CD4-positive, alpha-beta T cell (primary cell): ENCODE measurements around the gene PSMF1. TPM values are rescaled to one million over a fixed set of nuclear protein-coding genes. Genes with fewer than 3 reads are reported as not detected.

Source experiments
- ATAC-seq: fragments of 200-7000 bp; cut with Tn5 transposase; one replicate; pipeline ENCODE4 v1.10.0; 2022; ENCODE audit warnings: mild to moderate bottlenecking; ENCODE audit not compliant: poor library complexity
- CTCF ChIA-PET: fragments of 350-600 bp; sonication (Branson Sonifier 250); formaldehyde crosslinking; loops from one replicate; lab custom pipeline; 2021; ENCODE audit warnings: antibody characterized with exemption, inconsistent platforms; lab: Charles Lee
- POLR2A ChIA-PET: fragments of 350-600 bp; sonication (Branson Sonifier 250); formaldehyde crosslinking; loops from one replicate; lab custom pipeline; 2021; ENCODE audit warnings: antibody characterized with exemption, inconsistent platforms; lab: Charles Lee
- DNase-seq, 14 experiments: peaks; one replicate each; pipeline ENCODE4 v3.0.0-alpha.2; 2013 to 2020; ENCODE audit warnings: mixed read lengths in 2 of 14
- H3K27ac ChIP-seq, 2 donors: one replicate each; pipeline versions ENCODE4 v1.5.1 to v1.7.0; 2013; ENCODE audit warnings: low read length in 2 of 2, low read depth in 1 of 2, mild to moderate bottlenecking in 1 of 2
- H3K27me3 ChIP-seq, 2 experiments: 1 replicate in 1 of 2; 2 replicates in 1 of 2; pipeline versions ENCODE4 v1.6.1 to v1.7.0; 2013; ENCODE audit warnings: low read length in 2 of 2, control low read depth in 1 of 2, mild to moderate bottlenecking in 1 of 2, moderate library complexity in 1 of 2; ENCODE audit not compliant: insufficient read depth in 2 of 2, control insufficient read depth in 1 of 2
- H3K36me3 ChIP-seq: one replicate; pipeline ENCODE4 v1.6.1; 2013; ENCODE audit warnings: low read length, control low read depth; ENCODE audit not compliant: insufficient read depth
- H3K4me1 ChIP-seq: one replicate; pipeline ENCODE4 v1.6.1; 2013; ENCODE audit warnings: low read length, control low read depth; ENCODE audit not compliant: insufficient read depth
- H3K4me3 ChIP-seq: one replicate; pipeline ENCODE4 v1.5.1; 2013; ENCODE audit warnings: mild to moderate bottlenecking, low read length, moderate library complexity
- H3K9me3 ChIP-seq, 2 experiments: 1 replicate in 1 of 2; 2 replicates in 1 of 2; pipeline versions ENCODE4 v1.6.1 to v1.7.0; 2013; ENCODE audit warnings: low read length in 2 of 2, mild to moderate bottlenecking in 2 of 2, control low read depth in 1 of 2, moderate library complexity in 1 of 2; ENCODE audit not compliant: control insufficient read depth in 1 of 2, insufficient read depth in 1 of 2
- H3K27ac Mint-ChIP-seq: one replicate; pipeline ENCODE4 v1.8.0; 2020; ENCODE audit warnings: mixed read lengths
- H3K27me3 Mint-ChIP-seq: one replicate; pipeline ENCODE4 v1.8.0; 2021; ENCODE audit warnings: mixed read lengths
- H3K36me3 Mint-ChIP-seq: one replicate; pipeline ENCODE4 v1.8.0; 2021; ENCODE audit warnings: low read depth, mixed read lengths
- H3K4me1 Mint-ChIP-seq: one replicate; pipeline ENCODE4 v1.8.0; 2021; ENCODE audit warnings: low read depth, mixed read lengths
- H3K4me3 Mint-ChIP-seq: one replicate; pipeline ENCODE4 v1.8.0; 2020; ENCODE audit warnings: mild to moderate bottlenecking, mixed read lengths
- H3K9me3 Mint-ChIP-seq: one replicate; pipeline ENCODE4 v1.8.0; 2020; ENCODE audit warnings: mixed read lengths
- CTCF ChIP-seq: fragments of 200-600 bp; IDR thresholded peaks from one replicate; pipeline ENCODE4 v1.8.0; 2022; ENCODE audit warnings: antibody characterized with exemption, mild to moderate bottlenecking
- intact Hi-C, 2 experiments: fragments of 100-400 bp; cut with DNase I in 1 of 2; cut with micrococcal nuclease in 1 of 2; formaldehyde crosslinking; loops; one replicate each; pipeline versions ENCODE4 v1.15.1 to v1.9.0; 2023 to 2025; cut with DNase I, micrococcal nuclease
- total RNA-seq, 174 experiments: library from RNA in 2 of 174; stranded (reverse) in 2 of 174; gene quantifications; one replicate each; pipeline ENCODE4 v1.2.3 and lab custom pipeline; 2021 to 2026

PSMF1 gene
- total RNA-seq, 2 experiments from 2014 or later: 79.9 to 84.2 TPM

GRCh38 chr20:1081891-1082290 lies 36.5 kb upstream of the PSMF1 start:
- H3K4me3 ChIP-seq: no peak overlapping the region
- ChIA-PET POLR2A (no interaction called here), CTCF (no interaction called here)
- H3K27me3 Mint-ChIP-seq: no peaks in the 10 kb centered on the region
- H3K36me3 Mint-ChIP-seq: peaks cover 5% of the 10 kb centered on the region
- peaks cover 12% of the 10 kb centered on the region for H3K4me1 Mint-ChIP-seq
- no peak overlapping the region for H3K4me3 Mint-ChIP-seq
- no peak for TF ChIP-seq CTCF
- no peaks in the 10 kb centered on the region for H3K27me3 ChIP-seq
- H3K36me3 ChIP-seq: no peaks in the 10 kb centered on the region
- H3K27ac Mint-ChIP-seq: no peak overlapping the region
- no peak for DNase-seq
- H3K4me1 ChIP-seq: no peaks in the 10 kb centered on the region
- intact Hi-C loops: no loop called here
- peaks cover 4% of the 10 kb centered on the region for H3K9me3 Mint-ChIP-seq
- H3K9me3 ChIP-seq: peaks cover 0 to 3% of the 10 kb centered on the region in 2 experiments
- no peak overlapping the region for H3K27ac ChIP-seq
- ATAC-seq: no peak

- intact Hi-C loops: no loop called here
- Mint-ChIP-seq H3K27me3 (no peaks in the 10 kb centered on the region), H3K4me3 (no peak overlapping the region), H3K27ac (no peak overlapping the region), H3K36me3 (peaks cover 5% of the 10 kb centered on the region), H3K9me3 (peaks cover 4% of the 10 kb centered on the region), H3K4me1 (peaks cover 20% of the 10 kb centered on the region)
- ChIA-PET POLR2A (interaction anchor here (0.6 kb wide), 1 partner anchor 12 kb away, joined by 3 read pairs; no protein-coding TSS in a partner anchor), CTCF (no interaction called here)
- no peak overlapping the region for H3K27ac ChIP-seq
- no peak overlapping the region for H3K4me3 ChIP-seq
- peaks cover 0 to 3% of the 10 kb centered on the region in 2 experiments for H3K9me3 ChIP-seq
- ATAC-seq (no peak), DNase-seq (no peak)
- H3K36me3 ChIP-seq: no peaks in the 10 kb centered on the region
- H3K4me1 ChIP-seq: no peaks in the 10 kb centered on the region
- H3K27me3 ChIP-seq: no peaks in the 10 kb centered on the region
- TF ChIP-seq CTCF: no peak
Measured at GRCh38 chr20:1083431-1084080, 34.8 kb upstream of the PSMF1 start.

GRCh38 chr20:1085492-1086276 lies 32.7 kb upstream of the PSMF1 start:
- intact Hi-C loops: no loop called here
- Mint-ChIP-seq H3K4me1 (peaks cover 20% of the 10 kb centered on the region), H3K27ac (no peak overlapping the region), H3K36me3 (peaks cover 10% of the 10 kb centered on the region), H3K9me3 (peaks cover 4% of the 10 kb centered on the region), H3K4me3 (no peak overlapping the region), H3K27me3 (no peaks in the 10 kb centered on the region)
- H3K27ac ChIP-seq: no peak overlapping the region
- POLR2A ChIA-PET: interaction anchor here (0.6 kb wide), 1 partner anchor 1816 kb away, joined by 4 read pairs; no protein-coding TSS in a partner anchor
- CTCF ChIA-PET: no interaction called here
- DNase-seq (no peak), ATAC-seq (no peak)
- no peaks in the 10 kb centered on the region for H3K36me3 ChIP-seq
- H3K4me1 ChIP-seq: no peaks in the 10 kb centered on the region
- H3K27me3 ChIP-seq: no peaks in the 10 kb centered on the region
- TF ChIP-seq CTCF: no peak
- peaks cover 0 to 5% of the 10 kb centered on the region in 2 experiments for H3K9me3 ChIP-seq
- H3K4me3 ChIP-seq: no peak overlapping the region
